K562 (cell line): ENCODE results near the gene TAP2. TPM values are rescaled to one million over a fixed set of nuclear protein-coding genes. Genes with fewer than 3 reads are reported as not detected.

Experiments
- BCLAF1 ChIP-seq, 2 experiments: fragments of 450-650 bp in 1 of 2; IDR thresholded peaks; 2 replicates each; pipeline ENCODE4 v1.6.1; 2011 to 2017; ENCODE audit warnings: low read depth in 2 of 2, antibody characterized with exemption in 1 of 2, borderline replicate concordance in 1 of 2, low read length in 1 of 2, mild to moderate bottlenecking in 1 of 2, mixed read lengths in 1 of 2; ENCODE audit not compliant: control insufficient read depth in 1 of 2
- MIER1 ChIP-seq: fragments of 450-650 bp; IDR thresholded peaks from 2 replicates; pipeline ENCODE4 v1.6.1; 2016; ENCODE audit warnings: antibody characterized with exemption, mild to moderate bottlenecking, low read depth
- MYBL2 ChIP-seq, 2 experiments: fragments of 450-650 bp in 1 of 2; sonication (generic) in 1 of 2; formaldehyde crosslinking in 1 of 2; IDR thresholded peaks; 2 replicates each; pipeline versions ENCODE4 v1.6.1 to v1.8.1; 2017 to 2022; ENCODE audit warnings: borderline replicate concordance in 1 of 2, inconsistent platforms in 1 of 2, low read depth in 1 of 2, mild to moderate bottlenecking in 1 of 2, missing genetic modification reagents in 1 of 2, moderate library complexity in 1 of 2
- NCOA6 ChIP-seq: fragments of 450-650 bp; IDR thresholded peaks from 2 replicates; pipeline ENCODE4 v1.6.1; 2017; ENCODE audit warnings: mild to moderate bottlenecking
- PCBP1 ChIP-seq: fragments of 200-400 bp; formaldehyde crosslinking; IDR thresholded peaks from 2 replicates; pipeline ENCODE4 v1.6.1; 2018; ENCODE audit warnings: mild to moderate bottlenecking, low read depth, low read length; ENCODE audit not compliant: poor library complexity, severe bottlenecking
- PHF8 ChIP-seq: fragments of 200-600 bp; sonication (generic); IDR thresholded peaks from 2 replicates; pipeline ENCODE4 v1.6.1; 2012; ENCODE audit warnings: mixed run types, mild to moderate bottlenecking, inconsistent platforms, low read length, moderate library complexity, borderline replicate concordance
- RFX1 ChIP-seq: fragments of 450-650 bp; IDR thresholded peaks from 2 replicates; pipeline ENCODE4 v1.6.1; 2016; ENCODE audit warnings: mild to moderate bottlenecking, moderate library complexity
- SETDB1 ChIP-seq: IDR thresholded peaks from one replicate; pipeline ENCODE4 v1.6.1; 2012; ENCODE audit warnings: low read length, control low read depth, inconsistent platforms
- SMAD4 ChIP-seq: fragments of 250-450 bp; sonication (Bioruptor Pico); conservative IDR thresholded peaks from 2 replicates; pipeline ENCODE4 v1.8.0; 2021; ENCODE audit warnings: inconsistent platforms, mild to moderate bottlenecking, moderate library complexity
- U2AF1 ChIP-seq: fragments of 200-400 bp; formaldehyde crosslinking; optimal IDR thresholded peaks from 2 replicates; pipeline ENCODE3; 2017; ENCODE audit warnings: mild to moderate bottlenecking, low read depth, low read length, moderate library complexity
- ZKSCAN1 ChIP-seq: fragments of 150-350 bp; IDR thresholded peaks from 2 replicates; pipeline ENCODE4 v1.6.1; 2016; ENCODE audit warnings: low read depth, low read length
- polyA plus RNA-seq, 8 experiments: library from polyadenylated mRNA; depleted of rRNA in 4 of 8; stranded (reverse) in 5 of 8; unstranded in 3 of 8; fragments of >200 nt; fragmentation: Nextera tagmentation in 2 of 8; fragmentation: Illumina TruSeq in 1 of 8; extraction: Ambion mirVana in 2 of 8; extraction: Trizol in 1 of 8; gene quantifications; 2 replicates each; pipeline versions ENCODE4 v1.2.1 to v1.2.3, GENCODE V29; 2011 to 2014; ENCODE audit warnings: inconsistent platforms in 1 of 8, missing spikeins in 1 of 8
- total RNA-seq, 7 experiments: library from RNA; depleted of rRNA in 6 of 7; stranded (reverse); fragments of >200 nt in 6 of 7; fragmentation: Illumina TruSeq in 2 of 7; extraction: Trizol in 2 of 7; gene quantifications; 2 replicates each; pipeline versions ENCODE4 v1.2.1 to v1.2.3, GENCODE V29; 2011 to 2021; ENCODE audit warnings: low replicate concordance in 1 of 7
- TF ChIP-seq, protein P1 (sequence below): sonication (generic); formaldehyde crosslinking; IDR thresholded peaks from 2 replicates; pipeline ENCODE4 v1.8.0; 2022; ENCODE audit warnings: mild to moderate bottlenecking, missing genetic modification reagents
- TF ChIP-seq, protein P2 (sequence below): fragments of 250-450 bp; sonication (Bioruptor Pico); IDR thresholded peaks from 2 replicates; pipeline ENCODE4 v1.4.0; 2020; ENCODE audit warnings: mild to moderate bottlenecking, moderate library complexity, borderline replicate concordance

The TAP2 gene
- total and polyA plus RNA-seq, 9 of the 15 experiments (the other 6 are each of a cell fraction or from before 2014, with no cell fraction given) = 2.0 to 53.5 (median 19.6) TPM

DNA sequence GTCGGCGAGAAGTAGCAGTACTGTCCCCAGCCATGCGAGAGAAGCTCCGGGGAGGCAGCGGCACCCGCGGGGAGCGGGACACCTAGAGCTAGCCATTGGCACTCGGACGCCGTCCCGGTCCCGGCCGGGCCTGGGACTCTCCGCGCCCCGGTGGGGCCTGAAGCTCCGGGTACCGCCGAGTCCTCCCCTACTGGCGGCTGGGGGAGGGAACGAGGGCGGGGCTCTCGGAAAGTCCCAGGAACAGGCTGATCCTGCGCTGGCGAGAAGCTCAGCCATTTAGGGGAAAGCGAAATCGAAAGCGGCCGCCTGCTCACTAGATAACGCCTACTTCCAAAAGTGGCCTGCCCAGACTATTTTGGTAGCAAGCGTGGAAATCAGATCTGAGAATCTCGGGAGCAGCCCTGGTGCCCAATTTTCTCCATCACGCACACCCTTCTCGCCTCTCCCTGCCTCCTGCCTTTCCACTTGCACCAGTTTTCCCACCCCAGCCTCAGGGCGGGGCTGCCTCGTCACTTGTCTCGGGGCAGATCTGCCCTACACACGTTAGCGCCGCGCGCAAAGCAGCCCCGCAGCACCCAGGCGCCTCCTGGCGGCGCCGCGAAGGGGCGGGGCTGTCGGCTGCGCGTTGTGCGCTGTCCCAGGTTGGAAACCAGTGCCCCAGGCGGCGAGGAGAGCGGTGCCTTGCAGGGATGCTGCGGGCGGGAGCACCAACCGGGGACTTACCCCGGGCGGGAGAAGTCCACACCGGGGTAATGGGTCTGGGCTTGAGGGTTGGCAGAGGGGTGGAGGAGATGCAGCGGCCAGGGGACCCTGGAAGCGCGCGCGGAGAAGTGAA, 15.2 kb upstream of the TAP2 start, which contains the start of the genes PSMB9 and TAP1 (continued):
- TF ChIP-seq, protein P1, sequence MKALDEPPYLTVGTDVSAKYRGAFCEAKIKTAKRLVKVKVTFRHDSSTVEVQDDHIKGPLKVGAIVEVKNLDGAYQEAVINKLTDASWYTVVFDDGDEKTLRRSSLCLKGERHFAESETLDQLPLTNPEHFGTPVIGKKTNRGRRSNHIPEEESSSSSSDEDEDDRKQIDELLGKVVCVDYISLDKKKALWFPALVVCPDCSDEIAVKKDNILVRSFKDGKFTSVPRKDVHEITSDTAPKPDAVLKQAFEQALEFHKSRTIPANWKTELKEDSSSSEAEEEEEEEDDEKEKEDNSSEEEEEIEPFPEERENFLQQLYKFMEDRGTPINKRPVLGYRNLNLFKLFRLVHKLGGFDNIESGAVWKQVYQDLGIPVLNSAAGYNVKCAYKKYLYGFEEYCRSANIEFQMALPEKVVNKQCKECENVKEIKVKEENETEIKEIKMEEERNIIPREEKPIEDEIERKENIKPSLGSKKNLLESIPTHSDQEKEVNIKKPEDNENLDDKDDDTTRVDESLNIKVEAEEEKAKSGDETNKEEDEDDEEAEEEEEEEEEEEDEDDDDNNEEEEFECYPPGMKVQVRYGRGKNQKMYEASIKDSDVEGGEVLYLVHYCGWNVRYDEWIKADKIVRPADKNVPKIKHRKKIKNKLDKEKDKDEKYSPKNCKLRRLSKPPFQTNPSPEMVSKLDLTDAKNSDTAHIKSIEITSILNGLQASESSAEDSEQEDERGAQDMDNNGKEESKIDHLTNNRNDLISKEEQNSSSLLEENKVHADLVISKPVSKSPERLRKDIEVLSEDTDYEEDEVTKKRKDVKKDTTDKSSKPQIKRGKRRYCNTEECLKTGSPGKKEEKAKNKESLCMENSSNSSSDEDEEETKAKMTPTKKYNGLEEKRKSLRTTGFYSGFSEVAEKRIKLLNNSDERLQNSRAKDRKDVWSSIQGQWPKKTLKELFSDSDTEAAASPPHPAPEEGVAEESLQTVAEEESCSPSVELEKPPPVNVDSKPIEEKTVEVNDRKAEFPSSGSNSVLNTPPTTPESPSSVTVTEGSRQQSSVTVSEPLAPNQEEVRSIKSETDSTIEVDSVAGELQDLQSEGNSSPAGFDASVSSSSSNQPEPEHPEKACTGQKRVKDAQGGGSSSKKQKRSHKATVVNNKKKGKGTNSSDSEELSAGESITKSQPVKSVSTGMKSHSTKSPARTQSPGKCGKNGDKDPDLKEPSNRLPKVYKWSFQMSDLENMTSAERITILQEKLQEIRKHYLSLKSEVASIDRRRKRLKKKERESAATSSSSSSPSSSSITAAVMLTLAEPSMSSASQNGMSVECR (CRISPR knock-in tag) = peak; percentile 91; the same call in 1 of the 2 replicates
- TF ChIP-seq PCBP1 (peak; percentile 41), U2AF1 (peak; percentile 73), SMAD4 (CRISPR knock-in tag) (peak; percentile 85), PHF8 (peak; percentile 80; the same call in 1 of the 2 replicates), SETDB1 (peak; percentile 69), MYBL2 (IDR thresholded peaks at IDR 0.05; ENCODE audit: low read depth) (no peak), MYBL2 (CRISPR knock-in tag; IDR thresholded peaks at IDR 0.05; ENCODE audit: borderline replicate concordance) (no peak), BCLAF1 (IDR thresholded peaks at IDR 0.05; ENCODE audit: borderline replicate concordance in 1 of 2, control insufficient read depth in 1 of 2, low read depth in 2 of 2, low read length in 1 of 2) (no peak), NCOA6 (no peak), MIER1 (0 out of 2 replicates have a peak, but pooled peaks have one; percentile 36), RFX1 (no peak), ZKSCAN1 (peak; percentile 79)
- TF ChIP-seq, protein P2, sequence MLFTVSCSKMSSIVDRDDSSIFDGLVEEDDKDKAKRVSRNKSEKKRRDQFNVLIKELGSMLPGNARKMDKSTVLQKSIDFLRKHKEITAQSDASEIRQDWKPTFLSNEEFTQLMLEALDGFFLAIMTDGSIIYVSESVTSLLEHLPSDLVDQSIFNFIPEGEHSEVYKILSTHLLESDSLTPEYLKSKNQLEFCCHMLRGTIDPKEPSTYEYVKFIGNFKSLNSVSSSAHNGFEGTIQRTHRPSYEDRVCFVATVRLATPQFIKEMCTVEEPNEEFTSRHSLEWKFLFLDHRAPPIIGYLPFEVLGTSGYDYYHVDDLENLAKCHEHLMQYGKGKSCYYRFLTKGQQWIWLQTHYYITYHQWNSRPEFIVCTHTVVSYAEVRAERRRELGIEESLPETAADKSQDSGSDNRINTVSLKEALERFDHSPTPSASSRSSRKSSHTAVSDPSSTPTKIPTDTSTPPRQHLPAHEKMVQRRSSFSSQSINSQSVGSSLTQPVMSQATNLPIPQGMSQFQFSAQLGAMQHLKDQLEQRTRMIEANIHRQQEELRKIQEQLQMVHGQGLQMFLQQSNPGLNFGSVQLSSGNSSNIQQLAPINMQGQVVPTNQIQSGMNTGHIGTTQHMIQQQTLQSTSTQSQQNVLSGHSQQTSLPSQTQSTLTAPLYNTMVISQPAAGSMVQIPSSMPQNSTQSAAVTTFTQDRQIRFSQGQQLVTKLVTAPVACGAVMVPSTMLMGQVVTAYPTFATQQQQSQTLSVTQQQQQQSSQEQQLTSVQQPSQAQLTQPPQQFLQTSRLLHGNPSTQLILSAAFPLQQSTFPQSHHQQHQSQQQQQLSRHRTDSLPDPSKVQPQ (CRISPR knock-in tag) = no peak
